Natural killer cell (primary cell): Measurements from ENCODE around the gene ATF7IP2. TPM values are rescaled to one million over a fixed set of nuclear protein-coding genes. Genes with fewer than 3 reads are reported as not detected.

Source experiments
- ATAC-seq, 3 donors: fragments of 150-1000 bp in 2 of 3; fragments of 200-7000 bp in 1 of 3; cut with Tn5 transposase; 1 replicate in 1 of 3; 2 replicates in 2 of 3; pipeline ENCODE4 v1.10.0; 2021; ENCODE audit warnings: mild to moderate bottlenecking in 2 of 3, moderate library complexity in 2 of 3
- DNase-seq, 2 donors: peaks; one replicate each; pipeline versions ENCODE4 v3.0.0 to v3.0.0-alpha.2; 2013 to 2021; ENCODE audit warnings: mixed read lengths in 1 of 2
- H3K27ac ChIP-seq: one replicate; pipeline ENCODE4 v1.5.1; 2013; ENCODE audit warnings: mild to moderate bottlenecking, low read length
- H3K27me3 ChIP-seq: one replicate; pipeline ENCODE4 v1.6.1; 2013; ENCODE audit warnings: low read length; ENCODE audit not compliant: control insufficient read depth, insufficient read depth
- H3K36me3 ChIP-seq: one replicate; pipeline ENCODE4 v1.6.1; 2013; ENCODE audit warnings: low read length; ENCODE audit not compliant: control insufficient read depth, insufficient read depth
- H3K4me1 ChIP-seq: one replicate; pipeline ENCODE4 v1.6.1; 2013; ENCODE audit warnings: low read length; ENCODE audit not compliant: control insufficient read depth, insufficient read depth
- H3K4me3 ChIP-seq: one replicate; pipeline ENCODE4 v1.5.1; 2013; ENCODE audit warnings: low read length
- H3K9me3 ChIP-seq: one replicate; pipeline ENCODE4 v1.6.1; 2013; ENCODE audit warnings: low read length; ENCODE audit not compliant: control insufficient read depth, insufficient read depth
- H3K27ac Mint-ChIP-seq, 2 donors: one replicate each; pipeline ENCODE4 v1.8.0; 2022; ENCODE audit warnings: mild to moderate bottlenecking in 2 of 2, mixed read lengths in 2 of 2, moderate library complexity in 1 of 2
- H3K27me3 Mint-ChIP-seq, 2 donors: one replicate each; pipeline ENCODE4 v1.8.0; 2022; ENCODE audit warnings: low read depth in 2 of 2, mixed read lengths in 2 of 2
- H3K36me3 Mint-ChIP-seq: one replicate; pipeline ENCODE4 v1.8.0; 2022; ENCODE audit warnings: mixed read lengths
- H3K4me1 Mint-ChIP-seq, 2 donors: one replicate each; pipeline ENCODE4 v1.8.0; 2022; ENCODE audit warnings: mixed read lengths in 2 of 2
- H3K4me3 Mint-ChIP-seq: one replicate; pipeline ENCODE4 v1.8.0; 2022; ENCODE audit warnings: mild to moderate bottlenecking, moderate library complexity, mixed read lengths
- H3K9me3 Mint-ChIP-seq, 2 donors: one replicate each; pipeline ENCODE4 v1.8.0; 2022; ENCODE audit warnings: mixed read lengths in 2 of 2
- WGBS: methylation state at CpG from one replicate; pipeline ENCODE4 v1.1.7; 2013; ENCODE audit warnings: missing lambda C conversion rate; ENCODE audit not compliant: insufficient coverage; 5-methylcytosine and 5-hydroxymethylcytosine counted together
- intact Hi-C: fragments of 100-400 bp; cut with micrococcal nuclease; formaldehyde crosslinking; loops from one replicate; pipeline ENCODE4 v1.14.2; 2022
- total RNA-seq, 4 donors: library from RNA; stranded (reverse); fragments of 120-200 nt in 1 of 4; gene quantifications; one replicate each; pipeline versions ENCODE4 v1.2.3 to v1.2.4, GENCODE V29; 2013 to 2022
- TF ChIP-seq, protein P1 (sequence below): fragments of 200-600 bp; IDR thresholded peaks from one replicate; pipeline ENCODE4 v1.8.0; 2022; ENCODE audit warnings: antibody characterized with exemption

ATF7IP2 gene
- total RNA-seq, 3 donors from 2014 or later (not counting 1 experiment from before 2014, with no cell fraction given): 41.7 to 53.5 (median 43.8) TPM

DNA sequence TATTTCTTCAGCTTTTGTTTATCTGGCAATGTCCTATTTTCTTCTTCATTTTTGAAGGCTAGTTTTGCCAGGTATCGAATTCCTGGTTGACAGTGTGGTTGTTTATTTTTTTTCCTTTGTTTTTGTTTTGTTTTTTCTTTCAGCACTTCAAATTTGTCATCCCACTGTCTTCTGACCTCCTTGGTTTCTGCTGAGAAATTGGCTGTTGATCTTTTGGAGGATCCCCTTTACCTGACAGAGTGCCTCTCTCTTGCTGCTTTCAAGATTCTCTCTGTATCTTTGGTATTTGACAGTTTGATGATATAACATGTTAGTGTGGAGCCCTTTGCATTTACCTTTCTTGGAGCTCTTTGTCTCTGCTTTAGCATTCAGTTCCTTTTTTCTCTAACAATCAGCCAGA is 9.6 kb upstream of the ATF7IP2 start:
- H3K9me3 ChIP-seq: no peaks in the 10 kb centered on the region
- H3K9me3 Mint-ChIP-seq: no peaks in the 10 kb centered on the region
- H3K4me1 ChIP-seq: no peaks in the 10 kb centered on the region
- H3K27ac ChIP-seq: no peak overlapping the region
- TF ChIP-seq, protein P1, sequence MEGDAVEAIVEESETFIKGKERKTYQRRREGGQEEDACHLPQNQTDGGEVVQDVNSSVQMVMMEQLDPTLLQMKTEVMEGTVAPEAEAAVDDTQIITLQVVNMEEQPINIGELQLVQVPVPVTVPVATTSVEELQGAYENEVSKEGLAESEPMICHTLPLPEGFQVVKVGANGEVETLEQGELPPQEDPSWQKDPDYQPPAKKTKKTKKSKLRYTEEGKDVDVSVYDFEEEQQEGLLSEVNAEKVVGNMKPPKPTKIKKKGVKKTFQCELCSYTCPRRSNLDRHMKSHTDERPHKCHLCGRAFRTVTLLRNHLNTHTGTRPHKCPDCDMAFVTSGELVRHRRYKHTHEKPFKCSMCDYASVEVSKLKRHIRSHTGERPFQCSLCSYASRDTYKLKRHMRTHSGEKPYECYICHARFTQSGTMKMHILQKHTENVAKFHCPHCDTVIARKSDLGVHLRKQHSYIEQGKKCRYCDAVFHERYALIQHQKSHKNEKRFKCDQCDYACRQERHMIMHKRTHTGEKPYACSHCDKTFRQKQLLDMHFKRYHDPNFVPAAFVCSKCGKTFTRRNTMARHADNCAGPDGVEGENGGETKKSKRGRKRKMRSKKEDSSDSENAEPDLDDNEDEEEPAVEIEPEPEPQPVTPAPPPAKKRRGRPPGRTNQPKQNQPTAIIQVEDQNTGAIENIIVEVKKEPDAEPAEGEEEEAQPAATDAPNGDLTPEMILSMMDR: no peak
- ATAC-seq: no peak
- intact Hi-C loops: no loop called here
- no peaks in the 10 kb centered on the region for H3K4me1 Mint-ChIP-seq
- no peaks in the 10 kb centered on the region for H3K36me3 Mint-ChIP-seq
- no peak overlapping the region for H3K27ac Mint-ChIP-seq
- no peak overlapping the region for H3K4me3 ChIP-seq
- DNase-seq: no peak
- no peaks in the 10 kb centered on the region for H3K27me3 ChIP-seq
- H3K4me3 Mint-ChIP-seq: no peak overlapping the region
- WGBS: no CpG with 5 or more reads among the region's 1 CpG
- H3K36me3 ChIP-seq: no peaks in the 10 kb centered on the region
- peaks cover 3 to 8% of the 10 kb centered on the region in 2 donors for H3K27me3 Mint-ChIP-seq

DNA sequence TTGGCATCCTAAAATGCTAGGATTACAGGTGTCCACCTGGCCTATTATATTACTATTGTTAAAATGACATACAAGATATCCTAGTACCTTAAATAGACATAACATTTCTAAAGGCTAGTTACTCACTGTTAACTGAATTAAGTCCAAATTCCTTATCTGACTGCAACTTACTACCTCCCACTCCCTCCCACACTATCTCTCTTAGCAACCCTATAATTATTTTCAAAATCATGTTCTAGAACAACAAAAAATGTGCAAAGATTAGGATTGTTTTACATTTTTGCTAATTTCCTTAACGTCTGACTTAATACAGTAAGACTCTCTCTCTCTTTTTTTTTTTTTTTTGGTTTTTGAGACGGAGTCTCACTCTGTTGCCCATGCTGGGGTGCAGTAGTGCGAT is 2.2 kb upstream of the ATF7IP2 start:
- no peaks in the 10 kb centered on the region for H3K9me3 ChIP-seq
- no peak for DNase-seq
- Mint-ChIP-seq H3K9me3 (no peaks in the 10 kb centered on the region), H3K27ac (peak overlapping the region in 1 of 2 donors; percentile 45), H3K27me3 (no peaks in the 10 kb centered on the region), H3K4me3 (peak overlapping the region; percentile 35), H3K36me3 (no peaks in the 10 kb centered on the region), H3K4me1 (peaks cover 33% of the 10 kb centered on the region in 2 donors)
- H3K4me3 ChIP-seq: no peak overlapping the region
- H3K4me1 ChIP-seq: peaks cover 5% of the 10 kb centered on the region
- H3K27me3 ChIP-seq: no peaks in the 10 kb centered on the region
- TF ChIP-seq, protein P1: no peak
- 66% methylated on average over 3 of the region's 3 CpGs for WGBS
- no peak overlapping the region for H3K27ac ChIP-seq
- peaks cover 3% of the 10 kb centered on the region for H3K36me3 ChIP-seq
- no peak for ATAC-seq
- intact Hi-C loops: no loop called here

DNA sequence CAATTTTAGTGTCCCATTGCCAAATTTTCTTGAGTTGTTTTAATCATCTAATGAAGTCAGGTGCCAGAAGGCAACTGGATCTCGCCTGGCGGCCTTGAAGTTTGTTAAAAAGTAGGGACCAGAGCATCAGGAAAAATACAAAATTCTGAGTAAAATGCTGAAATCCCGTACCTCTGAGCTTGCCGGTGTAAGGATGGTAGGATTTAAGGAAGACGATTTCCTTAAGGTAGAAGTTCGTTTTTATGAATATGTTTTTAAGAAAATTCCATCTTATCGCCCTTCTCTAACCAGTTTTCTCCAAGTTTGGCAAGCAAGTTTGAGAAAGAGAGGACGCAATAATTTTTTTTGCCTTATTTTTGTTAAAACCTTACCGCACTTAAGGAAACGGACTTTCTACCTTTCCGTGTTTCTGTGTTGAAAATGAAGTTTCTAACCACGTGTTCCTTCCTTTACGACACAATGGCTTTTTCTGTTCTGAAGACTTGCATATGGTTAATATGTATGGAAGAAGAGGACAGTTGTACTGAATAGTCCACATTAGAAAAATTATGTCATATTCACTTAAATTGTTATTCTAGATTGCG is 748 bp downstream of the ATF7IP2 start:
- H3K36me3 Mint-ChIP-seq: no peaks in the 10 kb centered on the region
- peak overlapping the region; percentile 86 to 98 for H3K27ac Mint-ChIP-seq
- intact Hi-C loops: loop anchor here (5.0 kb wide), 2 partner anchors 59 to 356 kb away; partner anchors contain the start of gene NUBP1
- H3K4me3 ChIP-seq: peak overlapping the region; percentile 77
- H3K27me3 ChIP-seq: no peaks in the 10 kb centered on the region
- H3K27ac ChIP-seq: peak overlapping the region; percentile 68
- TF ChIP-seq, protein P1: no peak
- H3K9me3 Mint-ChIP-seq: no peaks in the 10 kb centered on the region
- ATAC-seq: no peak
- H3K9me3 ChIP-seq: no peaks in the 10 kb centered on the region
- H3K27me3 Mint-ChIP-seq: no peaks in the 10 kb centered on the region
- 7% methylated on average over 8 of the region's 14 CpGs for WGBS
- H3K36me3 ChIP-seq: peaks cover 3% of the 10 kb centered on the region
- peak overlapping the region; percentile 98 for H3K4me3 Mint-ChIP-seq
- DNase-seq: peak in 1 of 2 donors; percentile 46
- H3K4me1 Mint-ChIP-seq: peaks cover 49 to 50% of the 10 kb centered on the region in 2 donors
- peaks cover 5% of the 10 kb centered on the region for H3K4me1 ChIP-seq

DNA sequence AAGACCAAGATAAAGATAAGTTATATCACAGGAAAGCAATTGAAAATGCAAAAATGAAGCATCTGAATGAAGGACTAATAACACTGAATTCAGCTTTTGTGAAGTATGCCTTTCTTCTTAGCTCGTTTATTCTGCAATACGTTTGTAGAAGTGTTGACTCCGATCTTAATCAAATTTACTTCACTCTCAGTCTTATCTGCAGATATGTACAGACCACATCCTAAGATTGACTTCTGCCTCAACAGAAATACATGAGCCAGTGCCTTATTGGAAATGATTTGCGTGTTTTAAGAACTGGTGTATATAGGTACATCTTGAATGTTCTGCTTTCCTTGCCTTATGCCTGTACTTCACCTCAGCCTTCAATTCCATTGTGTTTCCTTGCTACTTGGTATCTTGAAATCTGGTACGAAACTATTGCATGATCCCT is 1.3 kb downstream of the ATF7IP2 start:
- Mint-ChIP-seq H3K27ac (peak overlapping the region; percentile 86 to 98), H3K36me3 (no peaks in the 10 kb centered on the region), H3K9me3 (no peaks in the 10 kb centered on the region), H3K4me3 (peak overlapping the region; percentile 98), H3K27me3 (no peaks in the 10 kb centered on the region), H3K4me1 (peaks cover 48 to 50% of the 10 kb centered on the region in 2 donors)
- H3K9me3 ChIP-seq: no peaks in the 10 kb centered on the region
- WGBS: 78% methylated on average over 5 of the region's 5 CpGs
- H3K27me3 ChIP-seq: no peaks in the 10 kb centered on the region
- intact Hi-C loops: loop anchor here (5.0 kb wide), 2 partner anchors 60 to 355 kb away; partner anchors contain the start of gene NUBP1
- TF ChIP-seq, protein P1: no peak
- H3K4me1 ChIP-seq: peaks cover 5% of the 10 kb centered on the region
- DNase-seq (peak in 1 of 2 donors; percentile 9), ATAC-seq (no peak)
- H3K36me3 ChIP-seq: peaks cover 3% of the 10 kb centered on the region
- peak overlapping the region; percentile 77 for H3K4me3 ChIP-seq
- no peak overlapping the region for H3K27ac ChIP-seq
